ENCODE measurements around the gene AP1M1.

The AP1M1 gene

DNA sequence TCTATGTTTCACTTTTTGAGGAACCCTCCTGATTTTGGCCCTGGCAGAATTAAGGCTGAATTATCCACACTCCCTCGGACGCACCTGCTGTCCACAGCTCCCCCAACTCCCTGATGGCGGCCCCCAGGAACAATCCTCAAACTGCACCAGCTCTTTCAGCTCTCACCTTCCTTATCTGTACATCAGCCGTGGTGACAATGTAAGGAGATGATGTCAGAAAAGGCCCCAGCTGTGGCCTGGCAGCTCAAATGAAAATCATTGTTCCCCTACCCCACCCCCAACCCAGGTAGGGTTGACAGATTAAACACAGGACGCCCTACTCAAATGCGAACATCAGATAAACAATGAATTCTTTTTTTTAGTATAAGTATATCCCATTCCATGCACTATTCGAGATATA is 91.9 kb downstream of the AP1M1 start:
- DNase-seq (ENCODE audit: insufficient read length, low spot score), result no peak
- FAIRE-seq, result no peak
- no peak for TF ChIP-seq POLR2A (IDR thresholded peaks at IDR 0.05; ENCODE audit: low read depth, low read length)

- no peak for TF ChIP-seq POLR2A (IDR thresholded peaks at IDR 0.05; ENCODE audit: low read depth, low read length)
- DNase-seq (ENCODE audit: insufficient read length, low spot score) (no peak), FAIRE-seq (no peak)
Observed at GRCh38 chr19:16290692-16291091, 93.0 kb downstream of the AP1M1 start.

GRCh38 chr19:16293118-16294091 is 95.7 kb downstream of the AP1M1 start:
- FAIRE-seq (no peak), DNase-seq (ENCODE audit: insufficient read length, low spot score) (peak; percentile 55)
- TF ChIP-seq POLR2A (IDR thresholded peaks at IDR 0.05; ENCODE audit: low read depth, low read length), result no peak

DNA sequence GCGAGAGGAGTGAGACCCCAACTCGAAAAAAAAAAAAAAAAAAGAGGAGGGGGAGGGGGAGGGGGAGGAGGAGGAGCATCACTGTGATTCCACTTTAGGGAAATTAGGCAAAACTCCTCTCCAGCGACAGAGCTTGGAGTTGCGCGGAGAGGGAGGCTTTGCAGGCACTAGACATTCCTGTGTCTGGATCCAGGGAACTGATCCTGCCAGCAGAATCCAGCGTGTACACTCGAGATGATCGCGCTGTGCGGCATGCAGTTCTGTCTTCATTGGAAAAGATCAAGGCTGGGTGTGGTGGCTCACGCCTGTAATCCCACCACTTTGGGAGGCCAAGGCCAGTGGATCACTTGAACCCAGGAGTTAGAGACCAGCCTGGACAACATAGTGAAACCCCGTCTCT is 97.3 kb downstream of the AP1M1 start:
- no peak for FAIRE-seq
- no peak for TF ChIP-seq POLR2A (IDR thresholded peaks at IDR 0.05; ENCODE audit: low read depth, low read length)

More for the DNA sequence above, 97.3 kb downstream of the AP1M1 start:
- DNase-seq (ENCODE audit: insufficient read length, low spot score), result no peak

All from H54 (cell line).